Skin epidermis (tissue), 12 donors: ENCODE measurements around the gene IMP4.
"Not testable (repeated sequence)": the region's sequence is repeated elsewhere in the genome, so short reads cannot be mapped to it uniquely, and the experiment has no call there.

Experiments
- H3K27ac ChIP-seq, 21 experiments: fragments of 200-600 bp; sonication (generic) in 11 of 21; one replicate each; pipeline ENCODE4 v1.5.0; 2020; ENCODE audit warnings: mild to moderate bottlenecking in 3 of 21, inconsistent platforms in 2 of 21, moderate library complexity in 2 of 21
- H3K4me3 ChIP-seq, 7 experiments: fragments of 200-600 bp; sonication (generic) in 2 of 7; one replicate each; pipeline ENCODE4 v1.5.0; 2020; ENCODE audit warnings: inconsistent platforms in 2 of 7, mild to moderate bottlenecking in 2 of 7, moderate library complexity in 1 of 7

IMP4 gene

GRCh38 chr2:130342533-130343275 lies at the start of gene IMP4:
Gene IMP4, plus strand, starts transcription at chr2:130342897. Its CDS starts 36 bp downstream, at chr2:130342933.
- Histone ChIP-seq H3K27ac (peak within 1 kb of the TSS; percentile 54 to 96 (median 89)), H3K4me3 (peak within 1 kb of the TSS; percentile 72 to 87 (median 77))

GRCh38 chr2:130300258-130300969 lies 42.3 kb upstream of the IMP4 start:
- no peak overlapping the region for H3K27ac ChIP-seq
- H3K4me3 ChIP-seq = no peak overlapping the region

- Histone ChIP-seq H3K4me3 (no peak overlapping the region), H3K27ac (no peak overlapping the region)
Measured at GRCh38 chr2:130300970-130301348, 41.7 kb upstream of the IMP4 start.

GRCh38 chr2:130302164-130302886 lies 40.4 kb upstream of the IMP4 start:
- H3K4me3 ChIP-seq = no peak overlapping the region
- no peak overlapping the region for H3K27ac ChIP-seq

- Histone ChIP-seq H3K4me3 (no peak overlapping the region), H3K27ac (no peak overlapping the region)
Measured at GRCh38 chr2:130303169-130303568, 39.5 kb upstream of the IMP4 start.

- no peak overlapping the region for H3K27ac ChIP-seq
- H3K4me3 ChIP-seq = no peak overlapping the region
Measured at GRCh38 chr2:130304726-130305125, 38.0 kb upstream of the IMP4 start.

- no peak overlapping the region for H3K4me3 ChIP-seq
- no peak overlapping the region for H3K27ac ChIP-seq
Measured at GRCh38 chr2:130307850-130308249, 34.8 kb upstream of the IMP4 start.

GRCh38 chr2:130310881-130311280 lies 31.8 kb upstream of the IMP4 start:
- Histone ChIP-seq H3K27ac (no peak overlapping the region), H3K4me3 (no peak overlapping the region)

GRCh38 chr2:130313812-130314334 lies 28.8 kb upstream of the IMP4 start:
- H3K4me3 ChIP-seq = no peak overlapping the region
- no peak overlapping the region for H3K27ac ChIP-seq

GRCh38 chr2:130314377-130314776 lies 28.3 kb upstream of the IMP4 start:
- H3K27ac ChIP-seq = no peak overlapping the region

GRCh38 chr2:130316596-130316995 lies 26.1 kb upstream of the IMP4 start:
- Histone ChIP-seq H3K27ac (no peak overlapping the region), H3K4me3 (no peak overlapping the region)

More at GRCh38 chr2:130314377-130314776, 28.3 kb upstream of the IMP4 start:
- no peak overlapping the region for H3K4me3 ChIP-seq

GRCh38 chr2:130318906-130319305 lies 23.8 kb upstream of the IMP4 start:
- Histone ChIP-seq H3K4me3 (no peak overlapping the region), H3K27ac (no peak overlapping the region)

- H3K4me3 ChIP-seq = no peak overlapping the region
- no peak overlapping the region for H3K27ac ChIP-seq
Measured at GRCh38 chr2:130319536-130319935, 23.2 kb upstream of the IMP4 start.

- Histone ChIP-seq H3K4me3 (peak overlapping the region in 1 of 7 experiments; percentile 9), H3K27ac (peak overlapping the region in 7 of 21 experiments; percentile 18 to 50 (median 37))
Measured at GRCh38 chr2:130327703-130328527, 14.8 kb upstream of the IMP4 start.

GRCh38 chr2:130328710-130329109 lies 14.0 kb upstream of the IMP4 start:
- Histone ChIP-seq H3K4me3 (no peak overlapping the region), H3K27ac (peak overlapping the region in 7 of 21 experiments; percentile 13 to 50 (median 22))

- H3K27ac ChIP-seq = no peak overlapping the region
- peak overlapping the region in 1 of 7 experiments; percentile 5 for H3K4me3 ChIP-seq
Measured at GRCh38 chr2:130332271-130333073, 10.2 kb upstream of the IMP4 start.

GRCh38 chr2:130333253-130333652 lies 9.4 kb upstream of the IMP4 start:
- not testable (repeated sequence) for H3K27ac ChIP-seq, H3K4me3 ChIP-seq

GRCh38 chr2:130334026-130334425 lies 8.7 kb upstream of the IMP4 start:
- no peak overlapping the region for H3K4me3 ChIP-seq
- no peak overlapping the region for H3K27ac ChIP-seq

GRCh38 chr2:130335226-130335625 lies 7.5 kb upstream of the IMP4 start:
- H3K4me3 ChIP-seq = no peak overlapping the region
- no peak overlapping the region for H3K27ac ChIP-seq
